GM12864 (cell line): ENCODE data around the gene MINPP1.

Experiments
- DNase-seq: peaks from one replicate; pipeline ENCODE4 v3.0.0-alpha.2; 2011; ENCODE audit warnings: low read depth
- H3K4me3 ChIP-seq: 2 replicates; pipeline ENCODE4 v1.5.1; 2011; ENCODE audit warnings: mild to moderate bottlenecking, low read depth, low read length, control low read depth
- CTCF ChIP-seq: IDR thresholded peaks from 2 replicates; pipeline ENCODE4 v1.5.1; 2011; ENCODE audit warnings: low read depth, mild to moderate bottlenecking, moderate library complexity, low read length, control low read depth, inconsistent platforms; ENCODE audit errors: missing control alignments

Gene MINPP1

GRCh38 chr10:87559392-87559791 lies 54.7 kb downstream of the MINPP1 start:
- no peak for DNase-seq
- no peak for TF ChIP-seq CTCF
- H3K4me3 ChIP-seq = no peak overlapping the region

DNA sequence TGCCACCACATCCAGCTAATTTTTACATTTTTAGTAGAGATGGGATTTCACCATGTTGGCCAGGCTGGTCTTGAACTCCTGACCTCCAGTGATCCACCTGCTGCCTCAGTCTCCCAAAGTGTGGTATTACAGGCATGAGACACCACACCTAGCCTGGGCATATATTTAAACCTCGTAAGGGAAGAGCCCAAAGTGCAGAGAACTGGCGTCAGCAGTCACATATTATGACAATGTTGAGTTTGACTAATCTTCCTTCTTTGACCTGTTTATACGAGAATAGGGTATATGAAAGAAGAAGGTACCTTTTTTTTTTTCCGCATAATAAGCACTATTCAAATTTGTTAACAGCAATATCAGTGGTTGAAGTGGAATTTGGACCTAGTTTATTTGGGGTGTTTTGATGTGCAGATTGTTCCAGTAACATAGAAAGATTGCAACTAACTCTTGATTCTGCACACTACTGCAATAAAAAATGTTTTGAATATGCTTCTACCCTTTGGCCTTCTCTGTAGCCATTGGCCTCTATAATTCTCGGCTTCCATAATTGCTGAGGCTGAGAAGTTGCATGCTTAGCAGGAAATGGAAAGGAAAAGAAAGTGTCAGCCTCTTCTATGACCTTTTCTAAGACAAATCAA lies 55.9 kb downstream of the MINPP1 start:
- no peak for TF ChIP-seq CTCF
- H3K4me3 ChIP-seq = no peak overlapping the region
- DNase-seq = no peak

DNA sequence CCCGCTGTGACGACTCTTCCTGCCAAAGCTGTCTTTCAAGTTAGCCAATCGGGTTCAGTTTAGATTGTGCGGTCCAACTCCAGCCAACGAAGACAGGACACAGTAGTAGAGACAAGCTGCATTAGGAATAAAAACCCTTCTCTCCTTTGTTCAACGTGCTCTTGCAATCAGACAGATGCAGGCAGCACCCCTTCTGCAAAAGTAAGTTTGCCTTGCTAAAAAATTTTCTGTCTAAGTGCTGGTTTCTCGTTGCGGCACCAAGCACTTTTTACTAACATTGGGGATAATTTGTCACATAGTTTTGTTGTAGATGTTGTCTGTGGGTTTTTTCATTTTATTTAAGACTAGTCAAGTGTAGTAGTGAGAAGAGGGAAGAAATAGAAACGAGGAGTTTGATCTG lies 58.1 kb downstream of the MINPP1 start:
- no peak for DNase-seq
- no peak overlapping the region for H3K4me3 ChIP-seq
- no peak for TF ChIP-seq CTCF

- no peak for TF ChIP-seq CTCF
- H3K4me3 ChIP-seq = no peak overlapping the region
- DNase-seq = no peak
Measured at GRCh38 chr10:87565010-87565409, 60.3 kb downstream of the MINPP1 start.

GRCh38 chr10:87575851-87576250 lies 71.2 kb downstream of the MINPP1 start:
- no peak for TF ChIP-seq CTCF
- no peak overlapping the region for H3K4me3 ChIP-seq
- DNase-seq = no peak

DNA sequence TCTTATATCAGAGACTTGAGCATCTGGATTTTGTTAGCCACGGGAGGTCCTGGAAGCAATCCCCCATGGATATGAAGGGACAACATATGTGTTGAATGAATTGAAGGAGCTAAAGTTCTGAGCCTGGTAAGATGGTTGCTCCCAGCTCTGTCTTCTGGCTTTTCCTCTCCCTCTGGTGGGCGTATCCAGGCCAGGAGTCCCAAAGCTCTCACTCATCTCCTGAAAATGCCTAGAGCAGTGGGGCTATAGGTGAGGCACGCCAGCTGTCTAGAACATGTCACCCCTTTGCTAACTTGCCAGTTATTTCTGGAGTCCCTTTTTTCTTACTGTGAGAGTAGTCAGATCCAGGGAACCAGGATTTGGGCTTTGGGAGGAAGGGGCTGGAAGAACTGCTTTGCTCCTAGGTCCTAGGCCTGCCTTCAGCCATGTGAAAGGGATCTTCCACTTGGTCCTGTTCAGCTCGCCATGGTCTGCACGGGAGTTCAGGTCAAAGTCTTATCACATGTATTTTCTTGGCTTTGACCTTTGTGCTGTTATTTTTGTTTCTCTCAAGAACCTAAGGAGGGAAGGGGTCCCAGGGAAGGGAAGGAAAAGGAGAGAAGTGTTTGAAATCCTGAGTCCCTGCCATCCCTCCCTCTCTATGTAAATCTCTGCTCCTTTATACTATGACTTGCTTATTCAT lies 73.6 kb downstream of the MINPP1 start:
- no peak overlapping the region for H3K4me3 ChIP-seq
- no peak for TF ChIP-seq CTCF
- DNase-seq = no peak
